Measurements from ENCODE around the gene BMS1.
"Not testable (repeated sequence)": the region's sequence is repeated elsewhere in the genome, so short reads cannot be mapped to it uniquely, and the experiment has no call there.

DNA sequence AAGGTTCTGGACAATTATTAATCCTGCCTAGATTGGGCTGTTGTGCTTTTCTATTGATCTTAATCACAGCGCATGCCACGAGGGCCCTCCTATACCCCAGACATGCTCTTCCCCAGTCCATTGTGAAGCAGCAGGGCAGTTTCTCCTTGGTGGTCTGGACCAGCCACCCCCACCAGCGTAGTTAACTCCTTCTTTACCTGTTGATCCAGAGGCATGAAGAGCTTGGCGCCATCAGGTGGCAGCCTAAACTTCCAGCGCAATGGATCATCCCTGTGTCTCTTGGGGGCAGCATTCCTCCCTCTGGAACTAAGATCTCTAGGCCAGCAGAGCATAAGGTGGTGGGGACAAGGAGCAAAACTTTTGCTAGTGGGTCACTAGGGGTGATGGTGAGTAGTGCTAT lies 62.2 kb downstream of the BMS1 start:
- TF ChIP-seq, protein P1, sequence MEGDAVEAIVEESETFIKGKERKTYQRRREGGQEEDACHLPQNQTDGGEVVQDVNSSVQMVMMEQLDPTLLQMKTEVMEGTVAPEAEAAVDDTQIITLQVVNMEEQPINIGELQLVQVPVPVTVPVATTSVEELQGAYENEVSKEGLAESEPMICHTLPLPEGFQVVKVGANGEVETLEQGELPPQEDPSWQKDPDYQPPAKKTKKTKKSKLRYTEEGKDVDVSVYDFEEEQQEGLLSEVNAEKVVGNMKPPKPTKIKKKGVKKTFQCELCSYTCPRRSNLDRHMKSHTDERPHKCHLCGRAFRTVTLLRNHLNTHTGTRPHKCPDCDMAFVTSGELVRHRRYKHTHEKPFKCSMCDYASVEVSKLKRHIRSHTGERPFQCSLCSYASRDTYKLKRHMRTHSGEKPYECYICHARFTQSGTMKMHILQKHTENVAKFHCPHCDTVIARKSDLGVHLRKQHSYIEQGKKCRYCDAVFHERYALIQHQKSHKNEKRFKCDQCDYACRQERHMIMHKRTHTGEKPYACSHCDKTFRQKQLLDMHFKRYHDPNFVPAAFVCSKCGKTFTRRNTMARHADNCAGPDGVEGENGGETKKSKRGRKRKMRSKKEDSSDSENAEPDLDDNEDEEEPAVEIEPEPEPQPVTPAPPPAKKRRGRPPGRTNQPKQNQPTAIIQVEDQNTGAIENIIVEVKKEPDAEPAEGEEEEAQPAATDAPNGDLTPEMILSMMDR (conservative IDR thresholded peaks at IDR 0.05; ENCODE audit: low read depth, low read length): peak; percentile 37; the same call in 1 of the 2 replicates
- not testable (repeated sequence) for TF ChIP-seq EZH2 (IDR thresholded peaks at IDR 0.05; ENCODE audit: borderline replicate concordance, low read depth, low read length, poor library complexity, severe bottlenecking)
